Measurements from ENCODE around the gene COL11A2. TPM values are rescaled to one million over a fixed set of nuclear protein-coding genes. Genes with fewer than 3 reads are reported as not detected.

Gene COL11A2
- total and polyA plus RNA-seq, 12 donors, result 0.52 to 8.7 (median 0.94) TPM

GRCh38 chr6:33189625-33190448 is 2.4 kb downstream of the COL11A2 start:
- ATAC-seq, result no peak
- Histone ChIP-seq H3K4me1 (peaks cover 0 to 28% (median 18%) of the 10 kb centered on the region in 9 donors), H3K36me3 (peaks cover 0 to 10% (median 5%) of the 10 kb centered on the region in 9 donors), H3K4me3 (no peak overlapping the region), H3K27ac (no peak overlapping the region), H3K9me3 (no peaks in the 10 kb centered on the region), H3K27me3 (peaks cover 0 to 35% (median 0%) of the 10 kb centered on the region in 7 donors)
- intact Hi-C loops (cut with DNase I), result no loop called here
- WGBS, 2 donors, result 46 to 59% methylated on average over 7 of the region's 7 CpGs
- DNase-seq, result no peak
- no peak for TF ChIP-seq CTCF (IDR thresholded peaks at IDR 0.05)

GRCh38 chr6:33189164-33189563 is 3.1 kb downstream of the COL11A2 start:
- Histone ChIP-seq H3K27me3 (peaks cover 0 to 35% (median 0%) of the 10 kb centered on the region in 7 donors), H3K36me3 (peaks cover 0 to 3% (median 0%) of the 10 kb centered on the region in 9 donors), H3K27ac (no peak overlapping the region), H3K9me3 (no peaks in the 10 kb centered on the region), H3K4me1 (peaks cover 0 to 27% (median 18%) of the 10 kb centered on the region in 9 donors), H3K4me3 (no peak overlapping the region)
- 90% methylated on average over 8 of the region's 8 CpGs for WGBS, 2 donors
- no peak for TF ChIP-seq CTCF (IDR thresholded peaks at IDR 0.05)
- intact Hi-C loops (cut with DNase I), result no loop called here
- DNase-seq, result no peak
- no peak for ATAC-seq

DNA sequence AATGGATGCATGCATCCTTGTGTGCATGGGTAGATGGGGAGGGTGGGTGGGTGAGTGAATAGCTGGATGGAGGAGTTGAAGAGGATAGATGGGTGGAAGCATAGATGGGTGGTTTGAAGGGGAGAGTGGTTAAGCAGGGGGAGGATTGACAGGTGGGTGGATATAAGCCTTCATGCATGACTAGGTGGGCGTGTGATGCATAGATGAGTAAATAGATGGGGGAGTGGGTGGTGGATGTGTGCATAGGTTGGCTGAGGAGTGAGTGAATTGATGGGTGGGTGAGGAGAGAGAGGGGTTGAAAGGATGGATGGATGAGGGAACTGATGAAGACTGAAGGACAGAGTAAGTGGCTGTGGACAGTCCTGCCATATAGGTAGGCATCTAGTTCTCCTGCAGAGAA is 4.5 kb downstream of the COL11A2 start:
- Histone ChIP-seq H3K27ac (no peak overlapping the region), H3K36me3 (no peaks in the 10 kb centered on the region), H3K27me3 (peaks cover 0 to 32% (median 0%) of the 10 kb centered on the region in 7 donors), H3K4me1 (peaks cover 0 to 30% (median 18%) of the 10 kb centered on the region in 9 donors), H3K4me3 (no peak overlapping the region), H3K9me3 (peaks cover 0 to 2% (median 0%) of the 10 kb centered on the region in 11 donors)
- no peak for ATAC-seq
- intact Hi-C loops (cut with DNase I), result no loop called here
- TF ChIP-seq CTCF (IDR thresholded peaks at IDR 0.05), result no peak
- 93 to 100% methylated on average over 1 of the region's 1 CpG for WGBS, 2 donors
- no peak for DNase-seq

- no peak for TF ChIP-seq CTCF (IDR thresholded peaks at IDR 0.05)
- H3K4me3 ChIP-seq, result no peak overlapping the region
- no peak overlapping the region for H3K27ac ChIP-seq
- no peak for ATAC-seq
- peaks cover 0 to 3% (median 0%) of the 10 kb centered on the region in 11 donors for H3K9me3 ChIP-seq
- no peaks in the 10 kb centered on the region for H3K36me3 ChIP-seq
- intact Hi-C loops (cut with DNase I), result no loop called here
- DNase-seq, result no peak
- WGBS, 2 donors, result 72 to 95% methylated on average over 4 of the region's 4 CpGs
- peaks cover 0 to 11% (median 0%) of the 10 kb centered on the region in 7 donors for H3K27me3 ChIP-seq
- peaks cover 0 to 11% (median 0%) of the 10 kb centered on the region in 9 donors for H3K4me1 ChIP-seq
Observed at GRCh38 chr6:33185654-33186187, 6.5 kb downstream of the COL11A2 start.
